Endodermal cell (in vitro differentiated cells): Measurements from ENCODE around the gene PTPRN2. TPM values are rescaled to one million over a fixed set of nuclear protein-coding genes. Genes with fewer than 3 reads are reported as not detected.

Experiments
- DNase-seq: peaks from one replicate; pipeline ENCODE4 v3.0.0-alpha.2; 2017
- H3K27ac ChIP-seq: 2 replicates; pipeline ENCODE4 v1.5.1; 2013; ENCODE audit warnings: mild to moderate bottlenecking, low read depth, low read length, moderate library complexity
- H3K27me3 ChIP-seq: 2 replicates; pipeline ENCODE4 v1.6.1; 2013; ENCODE audit warnings: mild to moderate bottlenecking, low read length, moderate library complexity; ENCODE audit not compliant: insufficient read depth, control insufficient read depth, poor library complexity, severe bottlenecking
- H3K36me3 ChIP-seq: 2 replicates; pipeline ENCODE4 v1.7.0; 2013; ENCODE audit warnings: mild to moderate bottlenecking, low read length, moderate library complexity; ENCODE audit not compliant: control insufficient read depth, insufficient read depth
- H3K4me1 ChIP-seq: one replicate; pipeline ENCODE4 v1.7.0; 2013; ENCODE audit warnings: low read length; ENCODE audit not compliant: control insufficient read depth, insufficient read depth
- H3K4me3 ChIP-seq: 2 replicates; pipeline ENCODE4 v1.5.1; 2013; ENCODE audit warnings: mild to moderate bottlenecking, low read length, moderate library complexity
- H3K9ac ChIP-seq: 2 replicates; pipeline ENCODE4 v1.6.1; 2013; ENCODE audit warnings: mild to moderate bottlenecking, low read length, moderate library complexity; ENCODE audit not compliant: poor library complexity, severe bottlenecking; ENCODE audit errors: extremely low read depth
- H3K9me3 ChIP-seq: 2 replicates; pipeline ENCODE4 v1.6.1; 2013; ENCODE audit warnings: mild to moderate bottlenecking, low read length, moderate library complexity; ENCODE audit not compliant: control insufficient read depth
- H3K27ac Mint-ChIP-seq: 2 replicates; pipeline ENCODE4 v1.8.0; 2020; ENCODE audit warnings: mixed read lengths
- H3K27me3 Mint-ChIP-seq: 2 replicates; pipeline ENCODE4 v1.8.0; 2021; ENCODE audit warnings: mild to moderate bottlenecking, mixed read lengths; ENCODE audit not compliant: insufficient read depth
- H3K36me3 Mint-ChIP-seq: 2 replicates; pipeline ENCODE4 v1.8.0; 2020; ENCODE audit warnings: low read depth, mixed read lengths
- H3K4me1 Mint-ChIP-seq: 2 replicates; pipeline ENCODE4 v1.8.0; 2020; ENCODE audit warnings: mixed read lengths
- H3K4me3 Mint-ChIP-seq: 2 replicates; pipeline ENCODE4 v1.8.0; 2020; ENCODE audit warnings: mild to moderate bottlenecking, moderate library complexity, mixed read lengths
- H3K9me3 Mint-ChIP-seq: 2 replicates; pipeline ENCODE4 v1.8.0; 2020; ENCODE audit warnings: mild to moderate bottlenecking, mixed read lengths
- CTCF ChIP-seq: fragments of 200-600 bp; sonication (generic); conservative IDR thresholded peaks from 2 replicates; pipeline ENCODE4 v1.5.0; 2021; ENCODE audit warnings: antibody characterized with exemption, mild to moderate bottlenecking
- WGBS, 2 experiments: methylation state at CpG; one replicate each; pipeline versions ENCODE4 v1.1.5 to v1.1.7; 2013; ENCODE audit warnings: missing lambda C conversion rate in 2 of 2, mixed read lengths in 1 of 2; ENCODE audit not compliant: insufficient coverage in 1 of 2, insufficient read length in 1 of 2; 5-methylcytosine and 5-hydroxymethylcytosine counted together
- total RNA-seq, 2 donors: library from RNA; stranded (reverse); fragmentation: NEBNext Ultra II Directional in 1 of 2; extraction: Animal tissue kit (Norgen Biotek cat#: 25700) in 1 of 2; gene quantifications; 2 replicates in 1 of 2; 3 replicates in 1 of 2; pipeline ENCODE4 v1.2.1, GENCODE V29; 2021

PTPRN2 gene
- total RNA-seq, 2 donors from 2014 or later, result 0.69 to 1.2 TPM

GRCh38 chr7:158032561-158033115 is 555.0 kb downstream of the PTPRN2 start:
- Histone ChIP-seq H3K9ac (no peak overlapping the region), H3K9me3 (peaks cover 88% of the 10 kb centered on the region), H3K36me3 (no peaks in the 10 kb centered on the region), H3K4me3 (no peak overlapping the region), H3K4me1 (no peaks in the 10 kb centered on the region), H3K27ac (no peak overlapping the region), H3K27me3 (no peaks in the 10 kb centered on the region)
- peaks cover 3% of the 10 kb centered on the region for H3K27me3 Mint-ChIP-seq
- no peak overlapping the region for H3K4me3 Mint-ChIP-seq
- H3K4me1 Mint-ChIP-seq, result no peaks in the 10 kb centered on the region
- peaks cover 9% of the 10 kb centered on the region for H3K36me3 Mint-ChIP-seq
- TF ChIP-seq CTCF, result no peak
- no peak overlapping the region for H3K27ac Mint-ChIP-seq
- H3K9me3 Mint-ChIP-seq, result peaks cover 32% of the 10 kb centered on the region
- 73 to 77% methylated on average over 11 of the region's 11 CpGs for WGBS, 2 experiments
- peak; percentile 14 for DNase-seq

- peaks cover 32% of the 10 kb centered on the region for H3K9me3 Mint-ChIP-seq
- 85 to 95% methylated on average over 7 to 13 of the region's 13 CpGs for WGBS, 2 experiments
These were observed 555.7 kb downstream of the PTPRN2 start for GRCh38 chr7:158031867-158032308.

GRCh38 chr7:158030566-158030965 is 557.1 kb downstream of the PTPRN2 start:
- H3K9me3 Mint-ChIP-seq, result peaks cover 32% of the 10 kb centered on the region
- no peaks in the 10 kb centered on the region for H3K4me1 Mint-ChIP-seq

More at GRCh38 chr7:158031867-158032308, 555.7 kb downstream of the PTPRN2 start:
- no peak overlapping the region for H3K9ac ChIP-seq
- no peaks in the 10 kb centered on the region for H3K36me3 ChIP-seq
- no peaks in the 10 kb centered on the region for H3K4me1 Mint-ChIP-seq
- peaks cover 9% of the 10 kb centered on the region for H3K36me3 Mint-ChIP-seq
- DNase-seq, result peak; percentile 17
- no peak overlapping the region for H3K4me3 ChIP-seq
- no peaks in the 10 kb centered on the region for H3K4me1 ChIP-seq
- H3K27me3 Mint-ChIP-seq, result peaks cover 3% of the 10 kb centered on the region
- H3K27me3 ChIP-seq, result no peaks in the 10 kb centered on the region
- TF ChIP-seq CTCF, result no peak
- H3K4me3 Mint-ChIP-seq, result no peak overlapping the region
- H3K27ac ChIP-seq, result no peak overlapping the region
- H3K27ac Mint-ChIP-seq, result no peak overlapping the region
- peaks cover 90% of the 10 kb centered on the region for H3K9me3 ChIP-seq

More at GRCh38 chr7:158030566-158030965, 557.1 kb downstream of the PTPRN2 start:
- no peak for DNase-seq
- WGBS, 2 experiments, result 69 to 78% methylated on average over 8 to 11 of the region's 11 CpGs
- Histone ChIP-seq H3K9me3 (peaks cover 90% of the 10 kb centered on the region), H3K9ac (no peak overlapping the region), H3K4me3 (no peak overlapping the region), H3K36me3 (no peaks in the 10 kb centered on the region), H3K4me1 (no peaks in the 10 kb centered on the region), H3K27me3 (no peaks in the 10 kb centered on the region), H3K27ac (no peak overlapping the region)
- peaks cover 9% of the 10 kb centered on the region for H3K36me3 Mint-ChIP-seq
- H3K27ac Mint-ChIP-seq, result no peak overlapping the region
- no peak for TF ChIP-seq CTCF
- H3K4me3 Mint-ChIP-seq, result no peak overlapping the region
- H3K27me3 Mint-ChIP-seq, result peaks cover 3% of the 10 kb centered on the region
